ENCODE results near the gene CTU2.

DNA sequence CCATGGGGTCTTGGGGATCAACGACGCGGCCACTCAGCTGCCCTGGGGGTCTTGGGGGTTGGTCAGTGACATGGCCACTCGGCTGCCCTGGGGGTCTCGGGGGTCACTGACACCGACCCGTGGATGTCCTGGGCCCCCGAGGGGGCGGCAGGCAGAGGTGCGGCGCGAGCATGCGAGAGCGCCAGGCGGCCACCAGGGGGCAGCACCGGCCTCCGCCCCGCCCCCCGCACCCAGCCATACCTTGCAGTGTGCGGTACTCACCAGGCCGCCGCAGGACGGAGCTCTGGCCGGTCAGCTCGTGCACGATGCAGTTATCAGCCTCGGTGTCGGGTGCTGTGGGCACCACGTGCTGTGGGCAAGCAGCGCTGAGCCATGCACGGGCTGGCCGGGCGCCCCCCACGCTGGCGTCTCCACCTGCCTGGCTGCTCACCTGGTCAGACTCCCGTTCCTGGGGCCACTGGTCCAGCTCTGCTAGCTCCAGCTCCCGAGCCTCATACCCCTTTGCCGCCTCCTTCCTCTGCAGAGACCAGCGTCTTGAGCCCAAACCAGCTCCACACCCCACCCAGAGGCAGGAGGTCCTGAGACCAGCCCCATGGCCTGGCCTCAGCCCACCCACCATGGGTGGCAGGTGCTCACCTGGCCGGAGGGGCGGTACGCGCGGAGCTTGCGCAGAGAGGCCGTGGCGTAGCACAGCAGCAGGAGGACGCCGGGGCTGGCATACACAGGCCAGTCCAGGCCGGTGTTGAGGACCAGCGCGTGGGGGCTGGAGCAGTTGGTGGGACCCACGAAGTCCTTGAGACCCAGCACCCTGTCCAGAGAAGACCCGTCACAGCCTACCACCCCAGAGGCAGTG is 31.2 kb downstream of the CTU2 start:
- TF ChIP-seq, protein P1, sequence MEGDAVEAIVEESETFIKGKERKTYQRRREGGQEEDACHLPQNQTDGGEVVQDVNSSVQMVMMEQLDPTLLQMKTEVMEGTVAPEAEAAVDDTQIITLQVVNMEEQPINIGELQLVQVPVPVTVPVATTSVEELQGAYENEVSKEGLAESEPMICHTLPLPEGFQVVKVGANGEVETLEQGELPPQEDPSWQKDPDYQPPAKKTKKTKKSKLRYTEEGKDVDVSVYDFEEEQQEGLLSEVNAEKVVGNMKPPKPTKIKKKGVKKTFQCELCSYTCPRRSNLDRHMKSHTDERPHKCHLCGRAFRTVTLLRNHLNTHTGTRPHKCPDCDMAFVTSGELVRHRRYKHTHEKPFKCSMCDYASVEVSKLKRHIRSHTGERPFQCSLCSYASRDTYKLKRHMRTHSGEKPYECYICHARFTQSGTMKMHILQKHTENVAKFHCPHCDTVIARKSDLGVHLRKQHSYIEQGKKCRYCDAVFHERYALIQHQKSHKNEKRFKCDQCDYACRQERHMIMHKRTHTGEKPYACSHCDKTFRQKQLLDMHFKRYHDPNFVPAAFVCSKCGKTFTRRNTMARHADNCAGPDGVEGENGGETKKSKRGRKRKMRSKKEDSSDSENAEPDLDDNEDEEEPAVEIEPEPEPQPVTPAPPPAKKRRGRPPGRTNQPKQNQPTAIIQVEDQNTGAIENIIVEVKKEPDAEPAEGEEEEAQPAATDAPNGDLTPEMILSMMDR (IDR thresholded peaks at IDR 0.05) = peak; percentile 96 to 100 (median 99)
- TF ChIP-seq POLR2A (IDR thresholded peaks at IDR 0.05) = no peak
